ENCODE data around the gene PTGDS.

The PTGDS gene

GRCh38 chr9:136970361-136970760, 6.9 kb upstream of the PTGDS start:
- no peaks in the 10 kb centered on the region for H3K9me3 Mint-ChIP-seq
- no peak overlapping the region for H3K27ac Mint-ChIP-seq
- no peak for DNase-seq
- H3K4me1 Mint-ChIP-seq (ENCODE audit: low read depth) = peaks cover 17% of the 10 kb centered on the region
- no peaks in the 10 kb centered on the region for H3K27me3 Mint-ChIP-seq
- no peak overlapping the region for H3K4me3 Mint-ChIP-seq
- no peaks in the 10 kb centered on the region for H3K36me3 Mint-ChIP-seq (ENCODE audit: low read depth)

DNA sequence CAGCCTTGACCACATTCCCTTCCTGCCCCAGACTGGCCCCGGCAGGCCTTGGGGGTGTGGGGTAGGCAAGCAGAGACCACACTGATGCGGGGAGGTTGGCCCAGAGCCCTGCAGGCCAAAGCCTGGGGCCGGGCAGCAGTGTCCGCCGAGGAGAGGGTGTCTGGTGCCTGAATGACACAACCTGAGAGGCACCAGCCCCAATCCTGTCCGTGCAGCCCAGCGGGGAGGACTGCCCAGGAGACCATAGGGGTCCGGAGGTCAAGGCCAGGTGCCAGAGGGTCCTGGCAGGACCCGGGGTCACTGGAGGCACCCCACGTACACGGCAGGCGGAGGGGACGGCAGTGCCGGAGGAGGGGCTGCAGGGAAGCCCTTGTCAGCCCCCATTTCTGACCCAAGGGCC, 5.6 kb upstream of the PTGDS start:
- no peaks in the 10 kb centered on the region for H3K9me3 Mint-ChIP-seq
- H3K4me3 Mint-ChIP-seq = no peak overlapping the region
- H3K36me3 Mint-ChIP-seq (ENCODE audit: low read depth) = no peaks in the 10 kb centered on the region
- H3K4me1 Mint-ChIP-seq (ENCODE audit: low read depth) = peaks cover 18% of the 10 kb centered on the region
- no peak overlapping the region for H3K27ac Mint-ChIP-seq
- H3K27me3 Mint-ChIP-seq = peaks cover 4% of the 10 kb centered on the region
- DNase-seq = no peak

DNA sequence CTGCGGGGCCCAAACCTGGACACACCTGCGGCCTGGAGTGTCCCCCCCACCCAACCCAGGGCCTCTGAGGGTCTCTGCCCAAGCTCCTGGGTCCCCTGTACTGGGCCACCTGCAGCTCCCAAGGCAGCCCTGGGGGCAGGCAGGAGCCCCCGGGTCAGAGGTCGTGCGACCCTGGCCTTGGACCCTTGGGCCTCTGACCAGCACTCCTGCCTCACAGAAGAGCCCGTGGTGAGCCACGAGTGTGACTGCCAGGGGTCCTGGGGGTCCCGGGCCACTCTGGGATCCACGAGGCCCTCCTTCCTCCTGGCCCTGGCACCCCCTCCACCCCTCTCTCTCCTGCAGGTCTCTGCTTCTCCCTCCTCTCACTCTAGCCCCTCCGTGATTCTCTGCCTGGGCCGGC, 5.0 kb upstream of the PTGDS start:
- Mint-ChIP-seq H3K4me1 (ENCODE audit: low read depth) (peaks cover 18% of the 10 kb centered on the region), H3K9me3 (no peaks in the 10 kb centered on the region), H3K36me3 (ENCODE audit: low read depth) (no peaks in the 10 kb centered on the region), H3K4me3 (no peak overlapping the region), H3K27ac (no peak overlapping the region), H3K27me3 (peaks cover 4% of the 10 kb centered on the region)
- no peak for DNase-seq

- H3K27ac Mint-ChIP-seq = no peak overlapping the region
- H3K9me3 Mint-ChIP-seq = no peaks in the 10 kb centered on the region
- no peak overlapping the region for H3K4me3 Mint-ChIP-seq
- DNase-seq = no peak
- peaks cover 4% of the 10 kb centered on the region for H3K27me3 Mint-ChIP-seq
- H3K4me1 Mint-ChIP-seq (ENCODE audit: low read depth) = peaks cover 20% of the 10 kb centered on the region
- H3K36me3 Mint-ChIP-seq (ENCODE audit: low read depth) = no peaks in the 10 kb centered on the region
Measured at GRCh38 chr9:136972743-136973142, 4.6 kb upstream of the PTGDS start.

DNA sequence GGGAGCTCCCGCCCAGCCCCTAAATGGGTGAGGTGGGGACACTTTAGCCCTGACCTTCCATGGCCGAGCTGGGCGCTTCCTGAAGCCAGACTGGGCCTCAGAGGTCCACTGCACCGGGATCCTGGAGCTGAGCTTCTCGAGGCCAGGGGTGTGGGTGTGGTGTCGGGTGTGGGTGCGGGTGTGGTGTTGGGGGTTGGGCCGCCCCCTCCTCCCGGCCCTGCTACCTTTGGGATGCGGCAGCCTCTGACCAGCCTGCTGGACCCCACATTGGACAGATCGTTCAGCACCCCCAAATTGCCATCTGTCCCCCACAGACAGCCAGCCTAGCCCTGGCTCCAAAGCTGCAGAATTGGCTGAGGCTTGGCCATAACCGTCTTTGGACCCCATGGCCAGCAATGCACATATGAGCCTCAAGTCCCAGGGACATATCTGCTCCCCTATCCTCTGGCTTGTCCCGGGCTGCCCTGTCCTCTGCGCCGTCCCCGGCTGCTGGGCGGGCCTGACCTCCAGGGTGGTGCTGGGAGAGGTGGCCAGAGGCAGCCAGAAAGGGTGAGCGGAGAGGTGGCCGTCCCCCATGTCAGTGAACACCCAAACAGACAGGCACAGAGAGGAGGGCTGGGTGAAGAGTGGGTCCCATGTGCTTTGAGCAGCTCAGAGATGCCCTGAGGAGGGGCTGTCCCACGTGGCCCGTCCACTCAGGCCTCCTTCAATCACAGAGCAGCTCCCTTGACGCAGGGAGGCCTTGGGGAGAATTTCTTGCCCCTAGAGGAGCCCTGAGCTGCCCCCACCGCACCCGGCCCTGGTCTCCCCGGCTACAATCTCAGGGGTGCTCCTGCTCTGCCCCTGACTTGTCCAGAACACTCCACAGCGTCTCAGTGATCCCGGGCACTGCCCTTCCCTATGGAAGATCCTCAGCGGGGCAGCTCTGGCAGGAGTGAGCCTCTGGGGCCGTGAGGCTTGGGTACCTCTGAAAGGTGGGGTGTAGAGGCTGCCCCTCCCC, 3.4 kb upstream of the PTGDS start:
- no peak for DNase-seq
- Mint-ChIP-seq H3K27me3 (peaks cover 4% of the 10 kb centered on the region), H3K27ac (no peak overlapping the region), H3K4me1 (ENCODE audit: low read depth) (peaks cover 20% of the 10 kb centered on the region), H3K9me3 (no peaks in the 10 kb centered on the region), H3K36me3 (ENCODE audit: low read depth) (no peaks in the 10 kb centered on the region), H3K4me3 (no peak overlapping the region)

- H3K4me3 Mint-ChIP-seq = no peak overlapping the region
- no peaks in the 10 kb centered on the region for H3K36me3 Mint-ChIP-seq (ENCODE audit: low read depth)
- H3K9me3 Mint-ChIP-seq = no peaks in the 10 kb centered on the region
- peaks cover 20% of the 10 kb centered on the region for H3K4me1 Mint-ChIP-seq (ENCODE audit: low read depth)
- DNase-seq = no peak
- H3K27me3 Mint-ChIP-seq = peaks cover 4% of the 10 kb centered on the region
- peak overlapping the region; percentile 23 for H3K27ac Mint-ChIP-seq
Measured at GRCh38 chr9:136974817-136975535, 2.3 kb upstream of the PTGDS start.

- H3K4me3 Mint-ChIP-seq = no peak overlapping the region
- peaks cover 20% of the 10 kb centered on the region for H3K4me1 Mint-ChIP-seq (ENCODE audit: low read depth)
Measured at GRCh38 chr9:136975644-136976043, 1.7 kb upstream of the PTGDS start.

GRCh38 chr9:136977649-136978072, 357 bp downstream of the PTGDS start:
- H3K4me3 Mint-ChIP-seq = no peak overlapping the region
- no peaks in the 10 kb centered on the region for H3K9me3 Mint-ChIP-seq
- H3K27ac Mint-ChIP-seq = no peak overlapping the region
- H3K27me3 Mint-ChIP-seq = peaks cover 8% of the 10 kb centered on the region
- no peaks in the 10 kb centered on the region for H3K36me3 Mint-ChIP-seq (ENCODE audit: low read depth)
- H3K4me1 Mint-ChIP-seq (ENCODE audit: low read depth) = peaks cover 20% of the 10 kb centered on the region
- no peak for DNase-seq

More at GRCh38 chr9:136975644-136976043, 1.7 kb upstream of the PTGDS start:
- DNase-seq = peak; percentile 56
- peak overlapping the region; percentile 23 for H3K27ac Mint-ChIP-seq
- peaks cover 4% of the 10 kb centered on the region for H3K27me3 Mint-ChIP-seq
- H3K9me3 Mint-ChIP-seq = no peaks in the 10 kb centered on the region
- H3K36me3 Mint-ChIP-seq (ENCODE audit: low read depth) = no peaks in the 10 kb centered on the region

- peaks cover 13% of the 10 kb centered on the region for H3K27me3 Mint-ChIP-seq
- no peak overlapping the region for H3K4me3 Mint-ChIP-seq
- no peak overlapping the region for H3K27ac Mint-ChIP-seq
- peak; percentile 78 for DNase-seq
- peaks cover 20% of the 10 kb centered on the region for H3K4me1 Mint-ChIP-seq (ENCODE audit: low read depth)
- H3K36me3 Mint-ChIP-seq (ENCODE audit: low read depth) = no peaks in the 10 kb centered on the region
- H3K9me3 Mint-ChIP-seq = no peaks in the 10 kb centered on the region
Measured at GRCh38 chr9:136978073-136978864, 965 bp downstream of the PTGDS start.

DNA sequence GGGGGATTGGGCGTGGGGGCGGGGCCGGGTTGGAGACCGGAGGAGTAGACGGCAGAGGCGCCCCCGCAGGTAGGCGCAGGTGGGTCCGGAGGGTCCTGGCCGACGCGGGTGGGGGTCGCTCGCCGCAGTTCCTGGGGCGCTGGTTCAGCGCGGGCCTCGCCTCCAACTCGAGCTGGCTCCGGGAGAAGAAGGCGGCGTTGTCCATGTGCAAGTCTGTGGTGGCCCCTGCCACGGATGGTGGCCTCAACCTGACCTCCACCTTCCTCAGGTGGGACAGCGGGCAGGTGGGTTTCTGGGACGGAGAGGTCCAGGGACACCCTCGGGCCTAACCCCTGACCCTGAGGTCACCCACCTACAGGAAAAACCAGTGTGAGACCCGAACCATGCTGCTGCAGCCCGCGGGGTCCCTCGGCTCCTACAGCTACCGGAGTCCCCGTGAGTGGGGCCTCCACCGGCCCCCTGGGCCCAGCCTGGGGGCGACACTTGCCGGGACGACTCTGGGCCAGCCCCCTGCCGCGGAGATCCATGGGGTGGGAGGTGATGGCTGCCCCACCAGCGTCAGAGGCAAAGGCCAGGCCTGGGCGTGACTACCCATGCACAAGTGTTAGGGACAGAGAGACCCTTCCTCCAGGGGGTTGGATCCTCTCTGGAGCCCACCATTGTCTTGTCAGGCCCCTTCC, 1.7 kb downstream of the PTGDS start:
- Mint-ChIP-seq H3K27me3 (peaks cover 21% of the 10 kb centered on the region), H3K4me3 (no peak overlapping the region), H3K36me3 (ENCODE audit: low read depth) (no peaks in the 10 kb centered on the region), H3K9me3 (no peaks in the 10 kb centered on the region), H3K4me1 (ENCODE audit: low read depth) (peaks cover 20% of the 10 kb centered on the region), H3K27ac (no peak overlapping the region)
- no peak for DNase-seq

GRCh38 chr9:136979769-136980587, 2.7 kb downstream of the PTGDS start:
- H3K4me3 Mint-ChIP-seq = no peak overlapping the region
- no peak for DNase-seq
- H3K4me1 Mint-ChIP-seq (ENCODE audit: low read depth) = peaks cover 16% of the 10 kb centered on the region
- H3K27ac Mint-ChIP-seq = no peak overlapping the region
- peaks cover 29% of the 10 kb centered on the region for H3K27me3 Mint-ChIP-seq
- H3K36me3 Mint-ChIP-seq (ENCODE audit: low read depth) = no peaks in the 10 kb centered on the region
- no peaks in the 10 kb centered on the region for H3K9me3 Mint-ChIP-seq

DNA sequence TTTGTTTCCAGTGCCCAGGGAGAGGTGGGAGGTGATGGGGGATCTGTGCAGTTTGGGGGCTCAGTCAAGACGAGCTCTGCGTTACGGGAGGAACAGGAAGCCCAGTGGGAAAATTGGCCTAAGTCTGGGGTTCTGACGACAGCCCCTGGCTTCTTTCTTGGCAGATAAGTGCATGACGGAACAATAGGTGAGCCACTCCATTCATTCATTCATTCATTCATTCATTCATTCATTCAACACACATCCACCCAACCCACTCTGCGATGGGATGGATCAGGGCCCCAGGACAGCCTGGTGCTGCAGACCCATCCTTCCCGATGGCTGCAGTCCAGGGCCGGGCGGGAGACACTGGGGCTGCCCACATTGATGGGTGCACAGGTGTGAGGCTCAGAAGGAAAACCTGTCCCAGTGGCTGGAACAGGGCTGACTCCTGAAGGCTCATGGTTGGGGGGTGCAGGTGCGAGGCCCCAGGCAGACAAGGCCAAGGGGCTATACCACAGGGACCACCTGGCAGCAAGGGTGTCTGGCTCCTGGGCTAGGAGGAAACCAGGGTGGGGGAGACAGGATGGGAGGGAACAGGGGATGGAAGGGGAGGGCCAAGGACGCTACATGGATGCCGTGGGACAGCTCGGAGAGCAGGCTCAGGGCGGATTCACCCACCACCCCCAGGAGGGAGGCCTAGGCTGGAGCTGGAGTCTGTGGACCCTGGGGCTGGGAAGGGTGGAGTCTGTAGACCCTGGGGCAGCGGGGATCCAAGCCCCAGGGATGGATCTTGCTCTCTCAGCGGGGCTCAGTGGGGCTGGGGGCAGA, 3.6 kb downstream of the PTGDS start:
- no peaks in the 10 kb centered on the region for H3K36me3 Mint-ChIP-seq (ENCODE audit: low read depth)

More for the DNA sequence above, 3.6 kb downstream of the PTGDS start:
- Mint-ChIP-seq H3K4me1 (ENCODE audit: low read depth) (peaks cover 7% of the 10 kb centered on the region), H3K27ac (no peak overlapping the region), H3K9me3 (no peaks in the 10 kb centered on the region), H3K27me3 (peaks cover 32% of the 10 kb centered on the region), H3K4me3 (no peak overlapping the region)
- no peak for DNase-seq
